SK-N-SH (cell line): ENCODE measurements around the gene CERS6. TPM values are rescaled to one million over a fixed set of nuclear protein-coding genes. Genes with fewer than 3 reads are reported as not detected.

Source experiments
- CTCF ChIA-PET: fragments of 300-600, 350-600 bp; formaldehyde crosslinking; extraction: SDS; loops from one replicate; lab custom pipeline; 2021; lab: Yijun Ruan, JAX
- POLR2A ChIA-PET: fragments of 350-600 bp; sonication (Branson Sonifier 250); formaldehyde crosslinking; extraction: SDS; loops from one replicate; lab custom pipeline; 2020; ENCODE audit warnings: antibody characterized with exemption, inconsistent platforms; lab: Yijun Ruan, JAX
- DNase-seq: peaks from one replicate; pipeline ENCODE4 v3.0.0; 2012
- H2AFZ ChIP-seq: fragments of 200-600 bp; sonication (generic); 2 replicates; pipeline ENCODE4 v1.8.1; 2016; ENCODE audit warnings: antibody characterized with exemption, mild to moderate bottlenecking, low read depth
- H3F3A ChIP-seq: fragments of 200-600 bp; sonication (generic); replicated peaks from 2 replicates; pipeline ENCODE3; 2016; ENCODE audit warnings: antibody characterized with exemption, mild to moderate bottlenecking; ENCODE audit not compliant: insufficient read depth
- H3K27ac ChIP-seq, 2 experiments: fragments of 200-500 bp in 1 of 2; fragments of 200-600 bp in 1 of 2; sonication (Bioruptor generic) in 1 of 2; sonication (generic), shearing (Covaris generic) in 1 of 2; 2 replicates each; pipeline versions ENCODE4 v1.5.1 to v1.6.1; 2014 to 2016; ENCODE audit warnings: low read depth in 2 of 2, inconsistent platforms in 1 of 2, low read length in 1 of 2, mild to moderate bottlenecking in 1 of 2, mixed read lengths in 1 of 2
- H3K27me3 ChIP-seq: fragments of 200-600 bp; sonication (generic), shearing (Covaris generic); 2 replicates; pipeline ENCODE4 v1.6.1; 2016; ENCODE audit warnings: mixed run types; ENCODE audit not compliant: insufficient read depth
- H3K36me3 ChIP-seq, 2 experiments: fragments of 200-500 bp in 1 of 2; fragments of 200-600 bp in 1 of 2; sonication (Bioruptor generic) in 1 of 2; sonication (generic) in 1 of 2; replicated peaks in 1 of 2; 2 replicates each; pipeline versions ENCODE3 to v1.5.1; 2014 to 2016; ENCODE audit warnings: low read length in 1 of 2, mild to moderate bottlenecking in 1 of 2; ENCODE audit not compliant: insufficient read depth in 2 of 2, control insufficient read depth in 1 of 2
- H3K4me1 ChIP-seq, 2 experiments: fragments of 200-500 bp in 1 of 2; fragments of 200-600 bp in 1 of 2; sonication (Bioruptor generic) in 1 of 2; sonication (generic), shearing (Covaris generic) in 1 of 2; 2 replicates each; pipeline versions ENCODE4 v1.5.1 to v1.6.1; 2014 to 2016; ENCODE audit warnings: low read depth in 1 of 2, low read length in 1 of 2, mixed run types in 1 of 2; ENCODE audit not compliant: insufficient read depth in 2 of 2, control insufficient read depth in 1 of 2
- H3K4me2 ChIP-seq: fragments of 200-600 bp; sonication (generic), shearing (Covaris generic); 2 replicates; pipeline ENCODE4 v1.6.1; 2017; ENCODE audit warnings: mixed run types
- H3K4me3 ChIP-seq, 2 experiments: fragments of 200-500 bp in 1 of 2; fragments of 200-600 bp in 1 of 2; sonication (Bioruptor generic) in 1 of 2; sonication (generic), shearing (Covaris generic) in 1 of 2; 2 replicates each; pipeline versions ENCODE4 v1.5.1 to v1.8.1; 2014 to 2016; ENCODE audit warnings: low read depth in 2 of 2, inconsistent platforms in 1 of 2, low read length in 1 of 2, mild to moderate bottlenecking in 1 of 2, mixed read lengths in 1 of 2, moderate library complexity in 1 of 2
- H3K79me2 ChIP-seq: fragments of 200-600 bp; sonication (generic); 2 replicates; pipeline ENCODE4 v1.8.1; 2017; ENCODE audit warnings: mild to moderate bottlenecking; ENCODE audit not compliant: insufficient read depth
- H3K9ac ChIP-seq: fragments of 200-600 bp; sonication (generic); 2 replicates; pipeline ENCODE4 v1.6.1; 2017; ENCODE audit warnings: mixed run types
- H3K9me2 ChIP-seq: fragments of 200-600 bp; sonication (generic); 2 replicates; pipeline ENCODE4 v1.6.1; 2017; ENCODE audit warnings: mixed run types
- H3K9me3 ChIP-seq: fragments of 200-600 bp; sonication (generic); 2 replicates; pipeline ENCODE4 v1.6.1; 2017; ENCODE audit warnings: mixed run types, mild to moderate bottlenecking, moderate library complexity
- H4K20me1 ChIP-seq: fragments of 200-600 bp; sonication (generic); 2 replicates; pipeline ENCODE4 v1.6.1; 2017; ENCODE audit warnings: mild to moderate bottlenecking, mixed run types; ENCODE audit not compliant: insufficient read depth
- CHD2 ChIP-seq: fragments of 150-350 bp; IDR thresholded peaks from 2 replicates; pipeline ENCODE4 v1.6.1; 2018; ENCODE audit warnings: low read length; ENCODE audit not compliant: partially characterized antibody
- ELF1 ChIP-seq: IDR thresholded peaks from 2 replicates; pipeline ENCODE4 v1.4.0; 2012
- EP300 ChIP-seq, 2 experiments: IDR thresholded peaks; 2 replicates each; pipeline versions ENCODE4 v1.4.0 to v1.6.1; 2012; ENCODE audit warnings: borderline replicate concordance in 1 of 2, low read depth in 1 of 2, low read length in 1 of 2
- EZH2phosphoT487 ChIP-seq: fragments of 200-600 bp; sonication (generic); IDR thresholded peaks from 2 replicates; pipeline ENCODE4 v1.6.1; 2017; ENCODE audit warnings: low read depth, mixed run types, mild to moderate bottlenecking, antibody characterized with exemption, moderate library complexity, borderline replicate concordance
- FOSL2 ChIP-seq: IDR thresholded peaks from 2 replicates; pipeline ENCODE4 v1.4.0; 2012; ENCODE audit warnings: low read depth, mild to moderate bottlenecking, moderate library complexity, borderline replicate concordance
- FOXJ3 ChIP-seq: sonication (generic); formaldehyde crosslinking; IDR thresholded peaks from 2 replicates; pipeline ENCODE4 v1.5.1; 2020; ENCODE audit warnings: mild to moderate bottlenecking, missing genetic modification reagents
- FOXM1 ChIP-seq: IDR thresholded peaks from 2 replicates; pipeline ENCODE4 v1.4.0; 2012; ENCODE audit warnings: low read depth, mild to moderate bottlenecking
- JUND ChIP-seq: IDR thresholded peaks from 2 replicates; pipeline ENCODE4 v1.4.0; 2012
- MXI1 ChIP-seq: IDR thresholded peaks from 2 replicates; pipeline ENCODE4 v1.6.1; 2012; ENCODE audit warnings: mild to moderate bottlenecking, low read depth, low read length, improper control_type of control experiment
- NFIC ChIP-seq: IDR thresholded peaks from 2 replicates; pipeline ENCODE4 v1.4.0; 2012; ENCODE audit warnings: borderline replicate concordance
- NRF1 ChIP-seq: IDR thresholded peaks from 2 replicates; pipeline ENCODE4 v1.6.1; 2012; ENCODE audit warnings: low read depth, mild to moderate bottlenecking, low read length
- REST ChIP-seq: IDR thresholded peaks from 2 replicates; pipeline ENCODE4 v1.6.1; 2012; ENCODE audit warnings: mild to moderate bottlenecking, low read depth, low read length, moderate library complexity
- RFX5 ChIP-seq: IDR thresholded peaks from 2 replicates; pipeline ENCODE4 v1.6.1; 2012; ENCODE audit warnings: mild to moderate bottlenecking, improper control_type of control experiment, low read length
- TAF1 ChIP-seq: IDR thresholded peaks from 2 replicates; pipeline ENCODE4 v1.6.1; 2012; ENCODE audit warnings: low read depth, mild to moderate bottlenecking, low read length, moderate library complexity, borderline replicate concordance
- TCF12 ChIP-seq: IDR thresholded peaks from 2 replicates; pipeline ENCODE4 v1.4.0; 2012
- TEAD4 ChIP-seq: IDR thresholded peaks from 2 replicates; pipeline ENCODE4 v1.4.0; 2012; ENCODE audit warnings: mild to moderate bottlenecking, borderline replicate concordance; ENCODE audit not compliant: insufficient read depth
- USF2 ChIP-seq: fragments of 150-350 bp; IDR thresholded peaks from 2 replicates; pipeline ENCODE4 v1.6.1; 2017; ENCODE audit warnings: antibody characterized with exemption, low read length, low read depth, borderline replicate concordance
- ZBTB33 ChIP-seq: IDR thresholded peaks from 2 replicates; pipeline ENCODE4 v1.4.0; 2012; ENCODE audit warnings: low read depth, borderline replicate concordance
- WGBS: methylation state at CpG from one replicate; pipeline ENCODE4 v1.1.6; 2017; ENCODE audit warnings: low lambda C conversion rate; 5-methylcytosine and 5-hydroxymethylcytosine counted together
- polyA plus RNA-seq, 3 experiments: library from polyadenylated mRNA; depleted of rRNA; stranded (reverse); fragments of >200 nt; gene quantifications; 2 replicates each; pipeline ENCODE4 v1.2.3, GENCODE V29; 2012
- TF ChIP-seq, protein P1 (sequence below): fragments of 150-350 bp; IDR thresholded peaks from 2 replicates; pipeline ENCODE4 v1.6.1; 2016; ENCODE audit warnings: mild to moderate bottlenecking, low read depth, low read length

The CERS6 gene
- polyA plus RNA-seq, 1 of the 3 experiments (the other 2 are of a cell fraction) = 1.8 TPM

DNA sequence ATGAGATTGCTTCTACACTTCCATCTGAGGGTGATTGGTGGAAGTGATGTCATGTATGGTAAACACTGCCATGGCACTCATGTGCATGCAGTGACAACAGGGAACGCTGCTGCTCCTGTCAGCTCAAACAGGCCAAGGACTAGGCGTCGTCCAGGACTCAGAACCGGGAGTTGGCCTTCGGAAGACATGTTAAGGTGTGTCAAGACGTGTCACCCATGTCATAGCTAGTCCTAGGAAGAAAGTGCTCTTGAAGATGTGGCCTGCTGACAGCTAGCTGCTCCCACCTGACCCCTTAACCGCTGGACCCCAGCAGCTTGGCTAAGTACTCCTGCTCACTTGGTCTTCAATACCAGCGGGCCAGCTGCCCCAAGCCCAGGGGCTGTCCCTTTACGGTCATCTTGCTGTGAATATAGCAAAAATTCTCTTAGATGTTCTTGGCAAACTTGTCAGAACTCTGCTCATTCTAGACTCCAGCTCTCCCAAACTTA lies 340.1 kb downstream of the CERS6 start:
- no peaks in the 10 kb centered on the region for H3K27me3 ChIP-seq
- H3K9ac ChIP-seq = no peak overlapping the region
- no peak for TF ChIP-seq JUND
- no peak for TF ChIP-seq NRF1
- TF ChIP-seq TAF1 = no peak
- no peak for TF ChIP-seq RFX5
- no peak for TF ChIP-seq TCF12
- no peak for TF ChIP-seq ELF1
- TF ChIP-seq USF2 = no peak
- TF ChIP-seq FOXM1 = no peak
- TF ChIP-seq ZBTB33 = no peak
- TF ChIP-seq FOSL2 = no peak
- no peak for TF ChIP-seq MXI1
- no peak for TF ChIP-seq EP300 (IDR thresholded peaks at IDR 0.05; ENCODE audit: borderline replicate concordance in 1 of 2, low read depth in 1 of 2, low read length in 1 of 2)
- H3K4me3 ChIP-seq = no peak overlapping the region
- H3K4me2 ChIP-seq = no peak overlapping the region
- peaks cover 0 to 2% of the 10 kb centered on the region in 2 experiments; a peak in 1 of 4 replicates for H3K4me1 ChIP-seq
- H3K9me3 ChIP-seq = no peaks in the 10 kb centered on the region
- no peak overlapping the region for H3K27ac ChIP-seq
- H3K9me2 ChIP-seq = no peaks in the 10 kb centered on the region
- no peaks in the 10 kb centered on the region for H3F3A ChIP-seq
- ChIA-PET POLR2A (interaction anchor here (0.6 kb wide), 1 partner anchor 1008 kb away, joined by 3 read pairs; no protein-coding TSS in a partner anchor), CTCF (interaction anchor here (1.3 kb wide), 1 partner anchor 37 kb away, joined by 4 read pairs; no protein-coding TSS in a partner anchor)
- WGBS = 63% methylated on average over 9 of the region's 9 CpGs
- H4K20me1 ChIP-seq = no peaks in the 10 kb centered on the region
- no peak for DNase-seq
- H3K36me3 ChIP-seq = no peaks in the 10 kb centered on the region
- H3K79me2 ChIP-seq = no peaks in the 10 kb centered on the region
- no peak overlapping the region for H2AFZ ChIP-seq

GRCh38 chr2:168796583-168797285 lies 340.7 kb downstream of the CERS6 start:
- Histone ChIP-seq H3K4me1 (peaks cover 0 to 2% of the 10 kb centered on the region in 2 experiments; a peak in 1 of 4 replicates), H3K4me3 (no peak overlapping the region), H2AFZ (no peak overlapping the region), H3K27ac (no peak overlapping the region), H3K9ac (no peak overlapping the region), H3K27me3 (no peaks in the 10 kb centered on the region), H4K20me1 (no peaks in the 10 kb centered on the region), H3K36me3 (no peaks in the 10 kb centered on the region), H3K79me2 (no peaks in the 10 kb centered on the region), H3K4me2 (no peak overlapping the region), H3K9me3 (no peaks in the 10 kb centered on the region), H3F3A (no peaks in the 10 kb centered on the region), H3K9me2 (no peaks in the 10 kb centered on the region)
- ChIA-PET POLR2A (no interaction called here), CTCF (no interaction called here)
- WGBS = 64% methylated on average over 8 of the region's 8 CpGs
- DNase-seq = no peak
- TF ChIP-seq NFIC = no peak
- TF ChIP-seq EZH2phosphoT487 = no peak
- TF ChIP-seq, protein P1, sequence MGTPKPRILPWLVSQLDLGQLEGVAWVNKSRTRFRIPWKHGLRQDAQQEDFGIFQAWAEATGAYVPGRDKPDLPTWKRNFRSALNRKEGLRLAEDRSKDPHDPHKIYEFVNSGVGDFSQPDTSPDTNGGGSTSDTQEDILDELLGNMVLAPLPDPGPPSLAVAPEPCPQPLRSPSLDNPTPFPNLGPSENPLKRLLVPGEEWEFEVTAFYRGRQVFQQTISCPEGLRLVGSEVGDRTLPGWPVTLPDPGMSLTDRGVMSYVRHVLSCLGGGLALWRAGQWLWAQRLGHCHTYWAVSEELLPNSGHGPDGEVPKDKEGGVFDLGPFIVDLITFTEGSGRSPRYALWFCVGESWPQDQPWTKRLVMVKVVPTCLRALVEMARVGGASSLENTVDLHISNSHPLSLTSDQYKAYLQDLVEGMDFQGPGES = no peak
- no peak for TF ChIP-seq EP300 (IDR thresholded peaks at IDR 0.05; ENCODE audit: borderline replicate concordance in 1 of 2, low read depth in 1 of 2, low read length in 1 of 2)
- TF ChIP-seq CHD2 = no peak
- no peak for TF ChIP-seq FOXJ3 (CRISPR knock-in tag)
- TF ChIP-seq TEAD4 = no peak
- no peak for TF ChIP-seq NRF1
- TF ChIP-seq ELF1 = no peak
- no peak for TF ChIP-seq REST
- TF ChIP-seq TAF1 = no peak
